Measurements from ENCODE around the gene BIN1.

Gene BIN1

DNA sequence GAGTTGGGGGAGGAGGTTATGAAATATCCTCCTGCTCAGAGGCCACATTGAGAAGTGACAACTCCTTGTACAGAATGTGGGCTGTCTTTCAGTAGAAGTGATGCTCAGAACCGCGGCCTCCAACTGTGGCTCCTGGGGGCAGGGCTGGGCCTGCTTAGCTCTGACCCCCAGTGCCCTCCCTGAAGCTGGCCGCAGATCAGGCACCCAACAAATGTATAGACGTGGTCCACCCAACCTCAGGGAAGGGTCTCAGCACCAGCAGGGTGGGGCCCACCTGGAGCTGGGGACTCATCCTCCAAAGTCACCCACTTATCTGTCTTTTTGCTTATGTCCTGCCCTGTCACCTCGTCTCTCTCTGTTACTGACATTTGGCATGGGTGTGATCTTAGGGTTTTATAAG is 11.1 kb upstream of the BIN1 start:
- TF ChIP-seq, protein P1, sequence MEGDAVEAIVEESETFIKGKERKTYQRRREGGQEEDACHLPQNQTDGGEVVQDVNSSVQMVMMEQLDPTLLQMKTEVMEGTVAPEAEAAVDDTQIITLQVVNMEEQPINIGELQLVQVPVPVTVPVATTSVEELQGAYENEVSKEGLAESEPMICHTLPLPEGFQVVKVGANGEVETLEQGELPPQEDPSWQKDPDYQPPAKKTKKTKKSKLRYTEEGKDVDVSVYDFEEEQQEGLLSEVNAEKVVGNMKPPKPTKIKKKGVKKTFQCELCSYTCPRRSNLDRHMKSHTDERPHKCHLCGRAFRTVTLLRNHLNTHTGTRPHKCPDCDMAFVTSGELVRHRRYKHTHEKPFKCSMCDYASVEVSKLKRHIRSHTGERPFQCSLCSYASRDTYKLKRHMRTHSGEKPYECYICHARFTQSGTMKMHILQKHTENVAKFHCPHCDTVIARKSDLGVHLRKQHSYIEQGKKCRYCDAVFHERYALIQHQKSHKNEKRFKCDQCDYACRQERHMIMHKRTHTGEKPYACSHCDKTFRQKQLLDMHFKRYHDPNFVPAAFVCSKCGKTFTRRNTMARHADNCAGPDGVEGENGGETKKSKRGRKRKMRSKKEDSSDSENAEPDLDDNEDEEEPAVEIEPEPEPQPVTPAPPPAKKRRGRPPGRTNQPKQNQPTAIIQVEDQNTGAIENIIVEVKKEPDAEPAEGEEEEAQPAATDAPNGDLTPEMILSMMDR (conservative IDR thresholded peaks at IDR 0.05; ENCODE audit: low read depth) = no peak
- DNase-seq (ENCODE audit: low spot score) = no peak
- CTCF ChIA-PET = no interaction called here
- no peak overlapping the region for H3K27ac ChIP-seq
- POLR2A ChIA-PET (ENCODE audit: low non-redundant PET) = no interaction called here

DNA sequence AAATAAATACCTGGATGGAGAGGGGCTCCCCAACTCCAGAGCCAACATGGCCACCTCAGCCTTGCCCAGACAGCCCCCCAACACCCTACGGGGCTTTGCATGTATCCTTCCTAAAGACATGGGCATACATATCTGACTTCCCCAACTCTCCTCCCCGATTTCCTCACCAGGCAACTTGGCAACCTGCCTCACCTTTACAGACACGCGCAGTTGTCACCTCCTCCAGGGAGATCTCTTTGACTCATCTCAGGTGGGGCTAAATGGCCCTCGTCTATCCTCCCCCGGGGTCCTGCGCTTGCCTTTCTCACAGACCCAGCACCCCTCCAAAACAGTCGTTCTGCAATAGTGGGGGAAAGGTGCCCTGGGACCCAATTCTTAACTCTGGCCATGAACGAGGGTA is 10.6 kb upstream of the BIN1 start:
- ChIA-PET POLR2A (ENCODE audit: low non-redundant PET) (no interaction called here), CTCF (no interaction called here)
- TF ChIP-seq, protein P1 (conservative IDR thresholded peaks at IDR 0.05; ENCODE audit: low read depth) = no peak
- H3K27ac ChIP-seq = no peak overlapping the region
- DNase-seq (ENCODE audit: low spot score) = no peak

DNA sequence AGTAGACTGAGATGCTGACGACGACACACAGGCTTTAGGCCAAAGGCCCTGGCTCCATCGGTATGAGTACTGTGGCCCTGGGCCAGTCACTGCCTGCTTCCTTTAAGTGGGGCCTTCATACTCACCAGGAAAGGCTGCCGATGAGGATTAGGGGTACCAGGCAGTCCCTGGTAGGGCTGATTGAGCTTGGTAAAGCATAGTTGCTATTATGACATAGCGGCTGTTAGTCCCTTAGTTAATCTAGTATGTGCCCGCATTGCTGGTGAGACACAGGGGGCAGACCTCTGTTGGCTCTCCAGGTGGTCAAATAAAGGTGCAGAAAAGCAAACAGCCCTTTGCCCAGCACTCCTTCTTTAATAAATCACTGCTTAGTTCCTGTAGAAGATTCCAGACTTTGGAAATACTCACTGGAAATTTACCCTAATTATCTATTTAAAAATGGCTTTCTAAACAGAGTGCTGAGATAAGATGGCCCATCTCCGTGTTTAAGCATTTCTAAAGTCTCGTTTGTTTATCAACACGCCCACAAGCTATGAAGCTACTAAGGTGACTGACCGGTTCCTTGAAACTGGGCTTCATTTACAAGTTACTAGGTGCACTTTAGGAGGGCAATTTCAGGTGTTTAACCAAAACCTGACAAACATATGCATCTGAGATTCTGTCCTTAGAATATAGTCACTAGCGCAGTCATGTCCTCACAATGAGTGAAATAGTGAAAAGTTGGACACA is 8.7 kb upstream of the BIN1 start:
- TF ChIP-seq, protein P1 (conservative IDR thresholded peaks at IDR 0.05; ENCODE audit: low read depth) = no peak
- ChIA-PET POLR2A (ENCODE audit: low non-redundant PET) (no interaction called here), CTCF (no interaction called here)

DNA sequence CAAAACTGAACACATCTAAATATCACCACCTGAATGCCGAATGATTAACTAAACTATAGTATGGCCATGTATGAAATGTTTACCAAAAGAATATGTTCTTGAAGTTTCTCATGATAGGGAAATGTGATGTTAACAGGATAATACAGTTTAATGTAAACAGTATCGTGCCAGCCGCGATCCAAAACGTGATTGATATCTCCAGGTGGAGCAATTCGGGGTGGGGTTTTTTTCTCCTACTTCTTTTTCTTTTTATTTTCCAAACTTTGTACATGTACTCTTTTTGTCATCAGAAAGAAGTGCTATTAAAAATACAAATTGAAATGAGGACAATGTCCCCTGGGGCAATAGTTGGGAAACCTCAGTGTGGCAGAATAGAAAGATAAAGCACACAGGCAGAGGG is 4.0 kb upstream of the BIN1 start:
- POLR2A ChIA-PET (ENCODE audit: low non-redundant PET) = no interaction called here
- DNase-seq (ENCODE audit: low spot score) = no peak
- CTCF ChIA-PET = no interaction called here
- H3K27ac ChIP-seq = no peak overlapping the region
- TF ChIP-seq, protein P1 (conservative IDR thresholded peaks at IDR 0.05; ENCODE audit: low read depth) = no peak

More for the DNA sequence above, 8.7 kb upstream of the BIN1 start:
- DNase-seq (ENCODE audit: low spot score) = no peak
- H3K27ac ChIP-seq = no peak overlapping the region

DNA sequence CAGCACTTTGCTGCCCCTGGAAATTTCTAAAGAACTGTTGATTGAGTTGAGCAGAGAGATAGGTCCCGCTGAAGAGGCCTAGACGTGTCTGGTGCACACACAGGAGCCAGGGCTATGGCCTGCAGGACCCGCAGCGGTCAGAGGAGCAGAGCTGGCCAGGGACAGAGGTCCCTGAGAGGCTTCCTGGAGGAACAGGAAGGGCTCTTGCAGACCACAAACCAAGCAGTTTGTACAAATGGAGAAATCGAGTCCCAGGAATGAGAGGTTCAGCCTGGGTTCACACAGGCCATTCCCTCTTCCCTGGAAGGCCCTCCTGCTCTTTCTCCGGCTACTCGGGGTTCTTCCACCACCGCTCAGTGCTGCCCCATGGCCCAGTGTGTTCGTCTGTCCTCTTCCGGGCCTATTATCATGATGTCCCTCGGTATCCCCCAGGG is 1.2 kb upstream of the BIN1 start:
- TF ChIP-seq, protein P1 (conservative IDR thresholded peaks at IDR 0.05; ENCODE audit: low read depth) = no peak
- POLR2A ChIA-PET (ENCODE audit: low non-redundant PET) = no interaction called here
- CTCF ChIA-PET = no interaction called here
- DNase-seq (ENCODE audit: low spot score) = no peak
- H3K27ac ChIP-seq = peak overlapping the region; percentile 86

DNA sequence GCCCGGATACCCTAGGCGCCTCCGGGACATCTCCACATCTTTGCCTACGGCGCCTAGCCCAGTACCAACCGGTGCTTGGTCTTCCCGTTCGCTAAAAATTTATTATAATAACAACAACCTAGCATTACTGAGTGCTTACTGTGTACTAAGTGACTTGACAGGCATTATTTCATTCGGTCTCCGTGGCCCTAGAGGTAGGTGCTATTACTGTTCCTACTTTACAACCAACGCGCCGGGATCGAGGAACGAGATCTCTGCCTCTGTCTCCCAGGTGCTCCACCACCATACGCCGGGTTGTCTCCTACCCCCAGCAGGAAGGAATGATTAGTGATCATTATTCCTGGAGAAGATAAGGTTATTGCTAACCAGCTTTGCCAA is 657 bp upstream of the BIN1 start:
- DNase-seq (ENCODE audit: low spot score) = no peak
- H3K27ac ChIP-seq = peak overlapping the region; percentile 86

More for the DNA sequence above, 657 bp upstream of the BIN1 start:
- ChIA-PET POLR2A (ENCODE audit: low non-redundant PET) (interaction anchor here (0.6 kb wide), 1 partner anchor 1194 kb away, joined by 6 read pairs; no protein-coding TSS in a partner anchor), CTCF (no interaction called here)
- TF ChIP-seq, protein P1 (conservative IDR thresholded peaks at IDR 0.05; ENCODE audit: low read depth) = no peak
